Erythroblast (primary cell): Measurements from ENCODE around the gene GTF2A1.

Experiments
- DNase-seq, 2 experiments: peaks; one replicate each; lab custom pipeline; 2025; lab: John Stamatoyannopoulos, UW
- GATA1 ChIP-seq: IDR thresholded peaks from 2 replicates; pipeline ENCODE4 v1.6.1; 2011; ENCODE audit warnings: low read depth, mild to moderate bottlenecking, control low read depth, low read length, moderate library complexity
- POLR2A ChIP-seq: IDR thresholded peaks from 2 replicates; pipeline ENCODE4 v1.6.1; 2011; ENCODE audit warnings: mild to moderate bottlenecking, low read length

Gene GTF2A1

GRCh38 chr14:81220580-81220829 is 254 bp downstream of the GTF2A1 start:
- TF ChIP-seq GATA1 (no peak), POLR2A (peak; percentile 93)
- DNase-seq, result no peak

- no peak for TF ChIP-seq GATA1
- TF ChIP-seq POLR2A, result no peak
- peak; percentile 76 to 85 for DNase-seq
These were observed 790 bp downstream of the GTF2A1 start for GRCh38 chr14:81219759-81220579.

DNA sequence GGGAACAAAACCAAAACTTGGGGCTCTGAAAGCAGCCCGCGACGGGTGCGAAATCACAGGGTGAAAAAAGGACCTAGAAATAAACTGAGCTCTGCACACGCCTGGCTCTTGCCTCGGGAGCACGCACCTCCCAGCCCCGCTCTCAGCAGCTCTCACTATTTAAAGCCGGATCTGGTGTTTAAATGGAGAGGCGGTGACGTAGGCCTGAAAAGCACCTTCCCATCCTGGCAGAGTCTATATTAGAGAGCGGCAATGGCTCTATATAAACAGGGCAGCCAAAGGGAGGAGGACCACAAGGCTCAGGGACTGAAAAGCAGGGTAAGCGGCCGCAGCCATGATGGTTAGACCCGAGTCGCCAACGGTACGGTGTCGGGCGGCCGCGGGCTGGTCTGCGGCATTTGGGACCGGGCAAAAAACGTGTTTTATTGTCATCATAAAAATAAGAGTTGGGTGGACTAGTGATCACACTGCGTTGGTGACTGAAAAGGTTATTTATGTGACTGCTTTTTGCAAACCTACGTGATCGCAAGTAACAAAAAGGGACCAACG is 1.5 kb downstream of the GTF2A1 start:
- TF ChIP-seq GATA1 (no peak), POLR2A (peak; percentile 100)
- peak; percentile 95 to 96 for DNase-seq

- peak; percentile 30 to 34 for DNase-seq
- no peak for TF ChIP-seq GATA1
- no peak for TF ChIP-seq POLR2A
These were observed 8.9 kb downstream of the GTF2A1 start for GRCh38 chr14:81211844-81212243.

DNA sequence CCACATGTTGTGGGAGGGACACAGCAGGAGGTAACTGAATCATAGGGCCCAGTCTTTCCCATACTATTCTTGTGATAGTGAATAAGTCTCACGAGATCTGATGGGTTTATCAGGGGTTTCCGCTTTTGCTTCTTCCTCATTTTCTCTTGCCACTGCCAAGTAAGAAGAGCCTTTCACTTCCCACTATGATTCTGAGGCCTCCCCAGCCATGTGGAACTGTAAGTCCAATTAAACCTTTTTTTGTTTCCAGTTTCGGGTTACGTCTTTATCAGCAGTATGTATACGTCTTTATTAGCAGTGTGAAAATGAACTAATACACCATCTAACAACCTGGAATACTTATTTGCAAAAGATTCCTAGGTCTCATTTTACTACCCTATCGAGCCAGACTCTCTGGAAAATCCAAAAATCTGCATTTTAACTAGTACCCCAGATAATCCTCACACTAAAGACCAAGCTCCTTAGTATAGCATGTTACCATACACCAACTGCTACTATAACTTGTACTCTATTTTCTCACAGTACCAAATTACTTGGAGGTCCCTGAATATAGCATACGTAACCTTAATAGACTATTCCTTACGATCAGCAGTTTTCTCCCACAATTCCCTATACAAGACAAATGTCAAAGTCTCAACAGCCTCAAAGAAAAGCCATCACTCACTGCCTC is 11.5 kb downstream of the GTF2A1 start:
- TF ChIP-seq GATA1 (no peak), POLR2A (no peak)
- no peak for DNase-seq

DNA sequence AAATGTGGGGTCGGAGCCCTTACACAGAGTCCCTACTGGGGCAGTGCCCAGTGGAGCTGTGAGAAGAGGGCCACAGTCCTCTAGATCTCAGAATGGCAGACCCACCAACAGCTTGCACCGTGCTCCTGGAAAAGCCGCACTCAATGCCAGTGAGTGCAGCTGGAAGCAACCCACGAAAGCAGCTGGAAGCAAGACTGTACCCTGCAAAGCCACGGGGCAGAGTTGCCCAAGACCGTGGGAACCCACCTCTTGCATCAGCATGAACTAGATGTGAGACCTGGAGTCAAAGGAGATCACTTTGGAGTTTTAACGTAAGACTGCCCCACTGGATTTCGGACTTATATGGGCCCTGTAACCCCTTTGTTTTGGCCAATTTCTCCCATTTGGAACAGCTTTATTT is 12.3 kb downstream of the GTF2A1 start:
- TF ChIP-seq POLR2A, result no peak
- no peak for TF ChIP-seq GATA1
- no peak for DNase-seq

DNA sequence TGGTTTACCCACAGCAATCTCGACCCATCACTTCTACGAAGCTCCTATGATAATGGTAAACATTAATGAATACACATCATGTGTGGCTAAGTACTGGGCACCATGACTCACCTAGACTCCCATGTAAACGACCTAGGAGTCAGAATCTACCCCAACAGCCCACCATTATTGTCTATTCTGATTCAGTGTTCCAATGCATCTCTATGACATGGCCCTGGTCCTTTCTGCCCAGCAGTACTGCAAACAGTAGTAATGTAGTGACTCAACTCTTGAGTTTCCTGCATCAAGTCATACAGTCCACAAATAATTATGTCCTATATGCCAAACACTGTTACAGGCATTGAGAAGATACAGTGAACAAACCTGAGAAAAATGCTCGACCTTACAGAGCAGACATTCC is 14.6 kb downstream of the GTF2A1 start:
- DNase-seq, result no peak
- no peak for TF ChIP-seq GATA1

- TF ChIP-seq GATA1, result no peak
- TF ChIP-seq POLR2A, result no peak
- no peak for DNase-seq
These were observed 15.1 kb downstream of the GTF2A1 start for GRCh38 chr14:81205639-81206038.

- no peak for TF ChIP-seq GATA1
- TF ChIP-seq POLR2A, result no peak
- DNase-seq, result no peak
These were observed 20.7 kb downstream of the GTF2A1 start for GRCh38 chr14:81200054-81200453.

DNA sequence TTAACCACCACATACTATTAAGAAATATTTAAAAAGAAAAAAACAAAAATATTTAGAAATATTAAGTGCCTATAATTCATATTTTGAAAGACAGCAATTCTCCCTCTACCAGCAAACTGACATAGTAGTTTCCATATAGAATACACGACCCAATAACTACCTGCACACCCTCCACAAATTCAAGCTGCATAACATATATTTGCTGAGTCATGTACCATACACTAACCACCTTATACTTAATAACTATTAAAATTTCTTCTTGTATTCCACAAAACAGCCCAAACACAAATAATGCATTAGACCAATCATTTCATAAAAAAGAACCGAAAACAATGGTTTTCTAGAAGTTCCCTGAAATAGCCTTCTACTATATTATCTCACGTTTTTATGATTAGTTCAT is 21.7 kb downstream of the GTF2A1 start:
- DNase-seq, result peak in 1 of 2 experiments; percentile 20
- TF ChIP-seq POLR2A, result no peak
- TF ChIP-seq GATA1, result no peak

GRCh38 chr14:81198651-81199050 is 22.1 kb downstream of the GTF2A1 start:
- TF ChIP-seq POLR2A (no peak), GATA1 (no peak)
- DNase-seq, result no peak

DNA sequence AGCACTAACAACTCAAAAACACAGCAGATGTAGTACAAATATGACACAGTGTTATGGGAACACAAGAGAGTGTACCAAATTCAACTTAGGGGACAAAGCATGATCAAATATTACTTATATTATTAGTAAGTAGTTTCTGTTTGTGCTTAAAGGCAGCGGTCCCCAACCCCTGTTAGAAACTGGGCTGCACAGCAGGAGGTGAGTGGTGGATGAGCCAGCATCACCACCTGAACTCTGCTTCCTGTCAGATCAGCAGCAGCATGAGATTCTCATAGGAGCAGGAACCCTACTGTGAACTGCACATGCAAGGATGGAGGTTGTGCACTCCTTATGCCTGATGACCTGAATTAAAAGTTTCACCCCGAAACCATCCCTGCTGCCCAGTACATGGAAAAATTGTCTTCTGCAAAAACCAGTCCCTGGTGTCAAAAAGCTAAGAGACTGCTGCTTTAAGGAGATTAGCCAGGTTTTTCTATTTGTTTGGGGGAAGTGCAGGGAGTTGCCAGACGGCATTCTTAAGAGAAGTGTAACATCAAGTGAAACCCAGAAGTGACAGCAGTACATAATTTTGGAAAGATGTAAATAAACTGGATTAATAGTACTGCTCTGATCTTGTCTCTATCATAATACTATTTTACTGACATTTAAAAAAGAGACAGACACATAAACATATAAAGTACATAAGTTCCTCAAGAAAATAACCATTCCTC is 26.7 kb downstream of the GTF2A1 start:
- no peak for DNase-seq
- TF ChIP-seq GATA1 (no peak), POLR2A (no peak)

GRCh38 chr14:81192594-81192993 is 28.2 kb downstream of the GTF2A1 start:
- no peak for DNase-seq
- TF ChIP-seq GATA1 (no peak), POLR2A (no peak)
